Endothelial cell of umbilical vein (primary cell): ENCODE data around the gene TRAK1.

Source experiments
- CTCF ChIP-seq, 2 donors: IDR thresholded peaks; 1 replicate in 1 of 2; 2 replicates in 1 of 2; pipeline ENCODE4 v1.5.1; 2011; ENCODE audit warnings: low read length in 2 of 2, mild to moderate bottlenecking in 2 of 2, moderate library complexity in 2 of 2, control low read depth in 1 of 2, inconsistent platforms in 1 of 2, low read depth in 1 of 2; ENCODE audit not compliant: insufficient read depth in 1 of 2; ENCODE audit errors: extremely low read depth in 1 of 2
- FOS ChIP-seq: IDR thresholded peaks from 2 replicates; pipeline ENCODE4 v1.6.1; 2011; ENCODE audit warnings: mild to moderate bottlenecking, low read length, moderate library complexity, borderline replicate concordance; ENCODE audit not compliant: insufficient read depth
- MAX ChIP-seq: IDR thresholded peaks from 2 replicates; pipeline ENCODE4 v1.6.1; 2011; ENCODE audit not compliant: insufficient read depth, insufficient read length
- POLR2A ChIP-seq: IDR thresholded peaks from 2 replicates; pipeline ENCODE4 v1.6.1; 2012; ENCODE audit warnings: low read depth, mild to moderate bottlenecking, control low read depth, low read length

- TF ChIP-seq CTCF (IDR thresholded peaks at IDR 0.05; ENCODE audit: extremely low read depth in 1 of 2, insufficient read depth in 1 of 2, low read depth in 1 of 2, low read length in 2 of 2) (no peak), FOS (no peak), POLR2A (no peak), MAX (no peak)
Measured at GRCh38 chr3:42266085-42266484, 174.9 kb downstream of the TRAK1 start, which contains the start of gene CCK.
